ENCODE measurements around the gene ARID3B. TPM values are rescaled to one million over a fixed set of nuclear protein-coding genes. Genes with fewer than 3 reads are reported as not detected.

Gene ARID3B
- total and polyA plus RNA-seq, 9 donors: 1.2 to 4.9 (median 2.7) TPM

DNA sequence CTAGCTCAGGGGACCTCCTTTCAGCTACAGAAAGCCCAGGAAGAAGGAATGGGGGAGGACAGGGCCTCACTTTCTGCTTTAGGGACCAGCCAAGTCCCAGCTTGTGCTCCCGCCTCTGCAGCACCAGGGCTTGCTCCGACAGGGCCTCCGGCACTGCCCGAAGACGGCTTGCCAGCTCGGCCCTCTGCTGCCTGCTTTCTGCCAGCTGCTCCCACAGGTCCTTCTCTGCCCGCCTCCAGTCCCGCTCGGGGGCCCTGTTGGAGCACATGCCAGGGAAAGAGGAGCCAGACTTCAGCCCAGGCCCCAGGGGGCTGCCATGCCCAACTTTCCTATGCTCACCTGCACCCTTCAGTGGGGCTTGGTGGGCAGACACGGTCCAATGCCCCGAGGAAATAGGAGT is 70.3 kb downstream of the ARID3B start:
- no peak for TF ChIP-seq EP300 (IDR thresholded peaks at IDR 0.05)
- TF ChIP-seq POLR2A (IDR thresholded peaks at IDR 0.05): no peak
- no peak for TF ChIP-seq CTCF (IDR thresholded peaks at IDR 0.05)
- H3K4me1 ChIP-seq (ENCODE audit: insufficient read depth): peaks cover 9% of the 10 kb centered on the region
- H3K4me3 ChIP-seq: no peak overlapping the region
- no peaks in the 10 kb centered on the region for H3K9me3 ChIP-seq
- DNase-seq: no peak
- 82 to 87% (median 83%) methylated on average over 11 of the region's 11 CpGs for WGBS, 3 donors
- H3K27me3 ChIP-seq: no peaks in the 10 kb centered on the region
- no peaks in the 10 kb centered on the region for H3K36me3 ChIP-seq
- intact Hi-C loops (cut with DNase I): no loop called here
- no peak overlapping the region for H3K27ac ChIP-seq

- intact Hi-C loops (cut with DNase I): no loop called here
- Histone ChIP-seq H3K36me3 (no peaks in the 10 kb centered on the region), H3K27ac (no peak overlapping the region), H3K4me1 (ENCODE audit: insufficient read depth) (peaks cover 9% of the 10 kb centered on the region), H3K9me3 (no peaks in the 10 kb centered on the region), H3K27me3 (no peaks in the 10 kb centered on the region), H3K4me3 (no peak overlapping the region)
- no peak for DNase-seq
- 92 to 98% (median 93%) methylated on average over 5 to 6 of the region's 6 CpGs for WGBS, 3 donors
- TF ChIP-seq EP300 (IDR thresholded peaks at IDR 0.05): no peak
These were observed 70.8 kb downstream of the ARID3B start for GRCh38 chr15:74611834-74612233.

DNA sequence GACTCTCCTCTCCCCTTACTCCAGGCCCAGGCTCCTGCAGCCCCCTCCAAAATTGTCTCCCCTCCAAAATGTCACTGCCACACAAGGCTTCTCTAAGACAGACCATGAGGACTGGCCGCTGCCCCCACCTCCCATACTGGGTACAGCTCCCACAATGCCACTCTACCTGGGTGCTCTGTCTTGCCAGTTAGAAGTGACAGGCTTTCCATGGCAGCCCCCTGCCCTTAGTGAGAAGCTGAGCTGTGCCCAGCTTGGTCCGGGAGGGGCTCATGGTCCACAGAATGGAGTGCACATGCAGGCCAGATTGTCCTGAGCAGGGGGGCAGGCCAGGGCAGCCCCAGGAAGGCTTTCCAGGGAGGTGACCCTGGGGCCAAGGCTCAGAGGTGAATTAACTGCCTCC is 71.7 kb downstream of the ARID3B start:
- Histone ChIP-seq H3K4me1 (ENCODE audit: insufficient read depth) (peaks cover 11% of the 10 kb centered on the region), H3K27ac (no peak overlapping the region), H3K36me3 (no peaks in the 10 kb centered on the region), H3K9me3 (no peaks in the 10 kb centered on the region), H3K27me3 (no peaks in the 10 kb centered on the region), H3K4me3 (no peak overlapping the region)
- 82 to 94% (median 89%) methylated on average over 2 of the region's 2 CpGs for WGBS, 3 donors
- no peak for DNase-seq
- TF ChIP-seq POLR2A (IDR thresholded peaks at IDR 0.05) (no peak), EP300 (IDR thresholded peaks at IDR 0.05) (no peak), CTCF (IDR thresholded peaks at IDR 0.05) (no peak)
- intact Hi-C loops (cut with DNase I): no loop called here

DNA sequence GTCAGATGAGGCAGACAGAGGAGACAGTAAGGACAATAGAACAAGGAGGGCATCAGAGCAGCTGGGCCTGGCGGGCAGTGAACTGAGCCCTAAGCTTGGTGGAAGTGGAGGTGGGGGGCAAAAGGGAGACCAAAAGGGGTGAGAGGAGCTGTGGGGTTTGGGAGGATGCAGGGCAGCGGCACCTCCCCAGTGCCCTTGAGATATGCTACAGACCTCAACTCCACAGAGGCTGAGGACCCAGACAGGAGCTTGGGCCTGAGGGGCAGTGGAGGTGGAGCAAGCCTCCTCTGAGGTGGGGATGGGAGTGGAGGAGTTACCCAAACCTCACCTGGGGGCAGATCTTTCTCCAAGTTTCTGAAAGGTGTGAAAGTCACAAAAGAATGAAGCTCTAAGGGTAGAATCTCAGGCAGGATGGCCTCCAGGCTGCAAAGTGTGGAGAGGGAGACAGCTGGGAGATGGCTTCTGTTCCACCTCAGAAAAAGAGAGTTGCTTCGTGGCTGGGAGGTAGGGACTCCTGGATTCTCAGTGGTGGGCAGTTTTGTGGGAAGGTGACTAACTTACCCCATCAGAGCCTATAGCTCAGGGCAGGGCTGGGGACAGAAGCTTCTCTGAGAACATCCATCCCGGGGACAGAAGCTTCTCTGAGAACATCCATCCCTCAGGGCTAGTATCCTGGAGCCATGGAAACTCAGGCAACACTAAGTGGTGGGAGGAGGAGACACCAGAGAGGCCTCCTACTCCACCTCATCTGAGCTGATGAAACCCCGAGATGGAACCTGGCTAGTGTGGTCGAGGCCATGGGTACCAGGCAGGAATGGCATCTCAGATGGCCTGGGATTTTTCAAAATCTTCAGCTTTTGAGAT is 72.3 kb downstream of the ARID3B start:
- H3K4me1 ChIP-seq (ENCODE audit: insufficient read depth): peaks cover 11% of the 10 kb centered on the region
- H3K4me3 ChIP-seq: no peak overlapping the region
- no peak for DNase-seq
- intact Hi-C loops (cut with DNase I): no loop called here
- H3K27ac ChIP-seq: no peak overlapping the region
- no peaks in the 10 kb centered on the region for H3K36me3 ChIP-seq
- H3K27me3 ChIP-seq: no peaks in the 10 kb centered on the region
- 66 to 71% (median 66%) methylated on average over 6 of the region's 6 CpGs for WGBS, 3 donors
- TF ChIP-seq EP300 (IDR thresholded peaks at IDR 0.05) (no peak), POLR2A (IDR thresholded peaks at IDR 0.05) (no peak), CTCF (IDR thresholded peaks at IDR 0.05) (no peak)
- no peaks in the 10 kb centered on the region for H3K9me3 ChIP-seq
